K562 (cell line): ENCODE measurements around the gene PHF1. TPM values are rescaled to one million over a fixed set of nuclear protein-coding genes. Genes with fewer than 3 reads are reported as not detected.

ENCODE experiments used
- CTCFL ChIP-seq: IDR thresholded peaks from 2 replicates; pipeline ENCODE4 v1.6.1; 2011; ENCODE audit warnings: borderline replicate concordance, low read depth, mild to moderate bottlenecking, moderate library complexity, low read length; ENCODE audit not compliant: insufficient read depth, poor library complexity, severe bottlenecking
- HDGF ChIP-seq: fragments of 450-650 bp; IDR thresholded peaks from 2 replicates; pipeline ENCODE4 v1.6.1; 2016
- ILF3 ChIP-seq: fragments of 450-650 bp; IDR thresholded peaks from 2 replicates; pipeline ENCODE4 v1.6.1; 2018; ENCODE audit warnings: antibody characterized with exemption, mild to moderate bottlenecking, moderate library complexity, borderline replicate concordance
- KLF6 ChIP-seq: fragments of 250-450 bp; sonication (Bioruptor Pico); IDR thresholded peaks from 2 replicates; pipeline ENCODE4 v1.4.0; 2020; ENCODE audit warnings: mild to moderate bottlenecking, moderate library complexity, borderline replicate concordance
- MAZ ChIP-seq, 2 experiments: fragments of 450-650 bp in 1 of 2; sonication (generic) in 1 of 2; formaldehyde crosslinking; IDR thresholded peaks in 1 of 2; conservative IDR thresholded peaks in 1 of 2; 2 replicates each; pipeline versions ENCODE4 v1.4.0 to v1.5.0; 2020; ENCODE audit warnings: mild to moderate bottlenecking in 1 of 2, missing genetic modification reagents in 1 of 2
- MED1 ChIP-seq: sonication (generic); formaldehyde crosslinking; IDR thresholded peaks from 2 replicates; pipeline ENCODE4 v1.8.1; 2023; ENCODE audit warnings: missing genetic modification reagents, borderline replicate concordance
- PHF21A ChIP-seq: fragments of 450-650 bp; IDR thresholded peaks from 2 replicates; pipeline ENCODE4 v1.6.1; 2017; ENCODE audit warnings: low read depth, borderline replicate concordance
- RCOR1 ChIP-seq, 2 experiments: IDR thresholded peaks; 2 replicates each; pipeline ENCODE4 v1.6.1; 2012; ENCODE audit warnings: low read depth in 2 of 2, low read length in 2 of 2, borderline replicate concordance in 1 of 2, improper control_type of control experiment in 1 of 2
- U2AF2 ChIP-seq: fragments of 200-400 bp; formaldehyde crosslinking; optimal IDR thresholded peaks from 2 replicates; pipeline ENCODE3; 2017; ENCODE audit warnings: low read depth, mild to moderate bottlenecking, low read length
- ZBTB2 ChIP-seq: fragments of 450-650 bp; IDR thresholded peaks from 2 replicates; pipeline ENCODE4 v1.6.1; 2016; ENCODE audit warnings: antibody characterized with exemption
- ZBTB26 ChIP-seq: fragments of 450-650 bp; formaldehyde crosslinking; IDR thresholded peaks from 2 replicates; pipeline ENCODE4 v1.4.0; 2022; ENCODE audit warnings: missing genetic modification characterization
- ZNF232 ChIP-seq: sonication (generic); formaldehyde crosslinking; IDR thresholded peaks from 2 replicates; pipeline ENCODE4 v1.8.0; 2022; ENCODE audit warnings: mild to moderate bottlenecking, missing genetic modification reagents
- polyA plus RNA-seq, 8 experiments: library from polyadenylated mRNA; depleted of rRNA in 4 of 8; stranded (reverse) in 5 of 8; unstranded in 3 of 8; fragments of >200 nt; fragmentation: Nextera tagmentation in 2 of 8; fragmentation: Illumina TruSeq in 1 of 8; extraction: Ambion mirVana in 2 of 8; extraction: Trizol in 1 of 8; gene quantifications; 2 replicates each; pipeline versions ENCODE4 v1.2.1 to v1.2.3, GENCODE V29; 2011 to 2014; ENCODE audit warnings: inconsistent platforms in 1 of 8, missing spikeins in 1 of 8
- total RNA-seq, 7 experiments: library from RNA; depleted of rRNA in 6 of 7; stranded (reverse); fragments of >200 nt in 6 of 7; fragmentation: Illumina TruSeq in 2 of 7; extraction: Trizol in 2 of 7; gene quantifications; 2 replicates each; pipeline versions ENCODE4 v1.2.1 to v1.2.3, GENCODE V29; 2011 to 2021; ENCODE audit warnings: low replicate concordance in 1 of 7
- TF ChIP-seq, protein P1 (sequence below), 2 experiments: fragments of 450-650 bp; IDR thresholded peaks; 2 replicates each; pipeline ENCODE4 v1.6.1; 2016; ENCODE audit warnings: mild to moderate bottlenecking in 2 of 2, borderline replicate concordance in 1 of 2, low read depth in 1 of 2, moderate library complexity in 1 of 2

PHF1 gene
- total and polyA plus RNA-seq, 9 of the 15 experiments (the other 6 are each of a cell fraction or from before 2014, with no cell fraction given), result 3.7 to 64.2 (median 33.7) TPM

- no peak for TF ChIP-seq HDGF
- TF ChIP-seq ZBTB26 (CRISPR knock-in tag), result no peak
- no peak for TF ChIP-seq ZBTB2
- TF ChIP-seq MAZ (CRISPR knock-in tag; conservative IDR thresholded peaks at IDR 0.05 in 1 of 2, IDR thresholded peaks at IDR 0.05 in 1 of 2), result no peak
- no peak for TF ChIP-seq PHF21A
- no peak for TF ChIP-seq KLF6
- TF ChIP-seq ZNF232 (CRISPR knock-in tag), result no peak
- no peak for TF ChIP-seq RCOR1 (IDR thresholded peaks at IDR 0.05; ENCODE audit: borderline replicate concordance in 1 of 2, low read depth in 2 of 2, low read length in 2 of 2)
- TF ChIP-seq MED1 (CRISPR knock-in tag), result no peak
- TF ChIP-seq, protein P1, sequence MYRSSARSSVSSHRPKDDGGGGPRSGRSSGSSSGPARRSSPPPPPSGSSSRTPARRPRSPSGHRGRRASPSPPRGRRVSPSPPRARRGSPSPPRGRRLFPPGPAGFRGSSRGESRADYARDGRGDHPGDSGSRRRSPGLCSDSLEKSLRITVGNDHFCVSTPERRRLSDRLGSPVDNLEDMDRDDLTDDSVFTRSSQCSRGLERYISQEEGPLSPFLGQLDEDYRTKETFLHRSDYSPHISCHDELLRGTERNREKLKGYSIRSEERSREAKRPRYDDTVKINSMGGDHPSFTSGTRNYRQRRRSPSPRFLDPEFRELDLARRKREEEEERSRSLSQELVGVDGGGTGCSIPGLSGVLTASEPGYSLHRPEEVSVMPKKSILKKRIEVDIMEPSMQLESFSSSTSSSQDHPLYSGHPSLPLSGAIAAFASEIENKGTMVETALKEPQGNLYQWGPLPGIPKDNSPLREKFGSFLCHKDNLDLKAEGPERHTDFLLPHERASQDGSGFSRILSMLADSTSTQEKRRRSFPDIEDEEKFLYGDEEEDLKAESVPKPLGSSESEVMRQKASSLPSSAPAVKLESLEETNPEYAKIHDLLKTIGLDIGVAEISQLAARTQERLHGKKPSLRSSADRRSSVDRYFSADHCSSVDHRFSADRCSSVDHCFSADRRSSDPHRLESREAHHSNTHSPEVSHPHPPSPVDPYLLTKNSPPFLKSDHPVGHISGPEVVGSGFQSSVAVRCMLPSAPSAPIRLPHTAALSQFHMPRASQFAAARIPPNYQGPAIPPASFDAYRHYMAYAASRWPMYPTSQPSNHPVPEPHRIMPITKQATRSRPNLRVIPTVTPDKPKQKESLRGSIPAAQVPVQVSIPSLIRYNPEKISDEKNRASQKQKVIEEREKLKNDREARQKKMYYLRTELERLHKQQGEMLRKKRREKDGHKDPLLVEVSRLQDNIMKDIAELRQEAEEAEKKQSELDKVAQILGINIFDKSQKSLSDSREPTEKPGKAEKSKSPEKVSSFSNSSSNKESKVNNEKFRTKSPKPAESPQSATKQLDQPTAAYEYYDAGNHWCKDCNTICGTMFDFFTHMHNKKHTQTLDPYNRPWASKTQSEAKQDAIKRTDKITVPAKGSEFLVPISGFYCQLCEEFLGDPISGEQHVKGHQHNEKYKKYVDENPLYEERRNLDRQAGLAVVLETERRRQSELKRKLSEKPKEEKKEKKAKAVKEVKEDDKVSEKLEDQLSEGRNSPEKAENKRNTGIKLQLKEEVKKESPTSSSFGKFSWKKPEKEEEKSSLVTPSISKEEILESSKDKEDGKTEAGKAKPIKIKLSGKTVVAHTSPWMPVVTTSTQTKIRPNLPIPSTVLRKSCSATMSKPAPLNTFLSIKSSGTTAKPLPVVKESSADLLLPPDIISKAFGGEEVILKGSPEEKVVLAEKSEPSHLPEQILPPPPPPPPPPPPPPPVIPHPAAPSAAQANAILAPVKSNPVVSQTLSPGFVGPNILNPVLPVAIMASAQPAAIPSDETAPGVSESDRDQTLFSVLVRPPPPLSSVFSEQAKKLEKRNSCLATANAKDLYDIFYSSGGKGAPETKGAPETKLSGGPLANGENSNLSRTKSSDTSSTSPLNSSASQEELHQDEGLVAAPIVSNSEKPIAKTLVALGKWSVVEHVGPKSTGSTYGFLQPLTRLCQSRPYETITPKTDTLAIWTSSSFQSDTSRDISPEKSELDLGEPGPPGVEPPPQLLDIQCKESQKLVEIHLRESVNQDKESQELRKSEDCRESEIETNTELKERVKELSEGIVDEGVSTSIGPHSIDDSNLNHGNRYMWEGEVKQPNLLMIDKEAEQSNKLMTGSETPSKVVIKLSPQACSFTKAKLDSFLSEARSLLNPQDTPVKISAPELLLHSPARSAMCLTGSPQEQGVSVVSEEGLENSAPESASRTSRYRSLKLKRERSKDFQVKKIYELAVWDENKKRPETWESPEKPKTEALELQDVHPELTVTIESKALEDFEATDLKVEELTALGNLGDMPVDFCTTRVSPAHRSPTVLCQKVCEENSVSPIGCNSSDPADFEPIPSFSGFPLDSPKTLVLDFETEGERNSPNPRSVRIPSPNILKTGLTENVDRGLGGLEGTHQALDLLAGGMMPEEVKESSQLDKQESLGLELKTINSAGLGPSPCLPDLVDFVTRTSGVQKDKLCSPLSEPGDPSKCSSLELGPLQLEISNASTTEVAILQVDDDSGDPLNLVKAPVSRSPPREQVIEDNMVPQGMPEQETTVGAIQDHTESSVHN (IDR thresholded peaks at IDR 0.05; ENCODE audit: borderline replicate concordance in 1 of 2, low read depth in 1 of 2), result no peak
- TF ChIP-seq U2AF2, result no peak
- no peak for TF ChIP-seq ILF3
- TF ChIP-seq CTCFL, result no peak
These were observed 6.5 kb downstream of the PHF1 start (continued) for GRCh38 chr6:33417128-33417902.
